Common myeloid progenitor, CD34-positive (primary cell): ENCODE measurements around the gene PLA2G4B.

Source experiments
- CTCF ChIA-PET: fragments of 350-600 bp; sonication (Branson Sonifier 250); formaldehyde crosslinking; loops from one replicate; lab custom pipeline; 2021; ENCODE audit warnings: antibody characterized with exemption; lab: Charles Lee
- POLR2A ChIA-PET: fragments of 350-600 bp; sonication (Branson Sonifier 250); formaldehyde crosslinking; loops from one replicate; lab custom pipeline; 2021; ENCODE audit warnings: antibody characterized with exemption; lab: Charles Lee
- DNase-seq, 3 donors: peaks; one replicate each; pipeline versions ENCODE4 v3.0.0 to v3.0.0-alpha.2; 2013
- H3K27ac ChIP-seq, 2 experiments: 1 replicate in 1 of 2; 2 replicates in 1 of 2; pipeline ENCODE4 v1.7.0; 2013; ENCODE audit warnings: inconsistent platforms in 2 of 2, low read length in 2 of 2, mild to moderate bottlenecking in 2 of 2, low read depth in 1 of 2, moderate library complexity in 1 of 2; ENCODE audit not compliant: severe bottlenecking in 2 of 2, insufficient read depth in 1 of 2, poor library complexity in 1 of 2
- H3K27me3 ChIP-seq, 5 experiments: replicated peaks in 2 of 5; 1 replicate in 3 of 5; 2 replicates in 2 of 5; pipeline versions ENCODE4 v1.6.1 to v1.7.0; 2013; ENCODE audit warnings: low read length in 4 of 5, mild to moderate bottlenecking in 2 of 5, moderate library complexity in 2 of 5, inconsistent platforms in 1 of 5; ENCODE audit not compliant: insufficient read depth in 5 of 5, control insufficient read depth in 4 of 5
- H3K36me3 ChIP-seq, 4 experiments: 1 replicate in 2 of 4; 2 replicates in 2 of 4; pipeline versions ENCODE4 v1.6.1 to v1.7.0; 2013; ENCODE audit warnings: low read length in 3 of 4, control low read depth in 1 of 4, mild to moderate bottlenecking in 1 of 4; ENCODE audit not compliant: control insufficient read depth in 4 of 4, insufficient read depth in 4 of 4
- H3K4me1 ChIP-seq, 4 experiments: 1 replicate in 3 of 4; 2 replicates in 1 of 4; pipeline versions ENCODE4 v1.6.1 to v1.7.1; 2013; ENCODE audit warnings: low read length in 3 of 4, mild to moderate bottlenecking in 3 of 4, control low read depth in 1 of 4, inconsistent platforms in 1 of 4, moderate library complexity in 1 of 4; ENCODE audit not compliant: control insufficient read depth in 4 of 4, insufficient read depth in 4 of 4; ENCODE audit errors: control extremely low read depth in 1 of 4
- H3K4me3 ChIP-seq, 7 experiments: 1 replicate in 4 of 7; 2 replicates in 3 of 7; pipeline versions ENCODE4 v1.5.1 to v1.7.0; 2013; ENCODE audit warnings: mild to moderate bottlenecking in 7 of 7, low read length in 6 of 7, moderate library complexity in 6 of 7, inconsistent platforms in 2 of 7, low read depth in 2 of 7, control low read depth in 1 of 7; ENCODE audit not compliant: insufficient read depth in 4 of 7, control insufficient read depth in 1 of 7; ENCODE audit errors: extremely low read depth in 1 of 7
- H3K9me3 ChIP-seq, 5 experiments: 1 replicate in 4 of 5; 2 replicates in 1 of 5; pipeline versions ENCODE4 v1.6.1 to v1.7.1; 2013; ENCODE audit warnings: low read length in 4 of 5, mild to moderate bottlenecking in 2 of 5, inconsistent platforms in 1 of 5, low read depth in 1 of 5, moderate library complexity in 1 of 5; ENCODE audit not compliant: control insufficient read depth in 4 of 5, insufficient read depth in 2 of 5; ENCODE audit errors: control extremely low read depth in 1 of 5
- WGBS: methylation state at CpG from one replicate; pipeline ENCODE4 v1.1.5; 2013; ENCODE audit not compliant: insufficient coverage; 5-methylcytosine and 5-hydroxymethylcytosine counted together

The PLA2G4B gene

GRCh38 chr15:41792000-41792637, 46.5 kb upstream of the PLA2G4B start:
- Histone ChIP-seq H3K9me3 (no peaks in the 10 kb centered on the region), H3K27me3 (no peaks in the 10 kb centered on the region), H3K27ac (peak overlapping the region in 1 of 2 experiments; percentile 83), H3K4me3 (no peak overlapping the region), H3K4me1 (peaks cover 19 to 76% (median 67%) of the 10 kb centered on the region in 4 experiments), H3K36me3 (no peaks in the 10 kb centered on the region)
- CTCF ChIA-PET: interaction anchor here (0.5 to 6.7 kb wide), 11 partner anchors 8 to 109 kb away, joined by 3 to 46 read pairs (median 4); partner anchors contain the start of gene MAPKBP1
- WGBS: 100% methylated on average over 4 of the region's 5 CpGs
- POLR2A ChIA-PET: interaction anchor here (0.6 to 1.3 kb wide), 2 partner anchors 9 to 18 kb away, joined by 3 to 4 read pairs; no protein-coding TSS in a partner anchor
- no peak for DNase-seq

DNA sequence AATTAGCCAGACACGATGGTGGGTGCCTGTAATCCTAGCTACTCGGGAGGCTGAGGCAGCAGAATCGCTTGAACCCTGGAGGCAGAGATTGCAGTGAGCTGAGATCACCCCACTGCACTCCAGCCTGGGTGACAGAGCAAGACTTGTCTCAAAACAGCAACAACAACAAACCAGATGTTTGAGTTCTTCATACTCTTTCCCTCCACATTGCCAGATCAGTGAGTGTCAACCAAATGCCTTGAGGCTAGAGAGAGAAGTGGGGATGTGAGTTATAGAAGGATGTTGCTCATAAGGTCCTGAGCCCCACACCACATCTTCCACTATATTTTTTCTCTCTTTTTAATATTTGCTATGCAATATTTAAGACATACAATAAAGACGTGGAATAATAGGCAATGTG, 44.6 kb upstream of the PLA2G4B start:
- Histone ChIP-seq H3K27ac (no peak overlapping the region), H3K4me3 (no peak overlapping the region), H3K36me3 (no peaks in the 10 kb centered on the region), H3K4me1 (peaks cover 13 to 69% (median 61%) of the 10 kb centered on the region in 4 experiments), H3K27me3 (no peaks in the 10 kb centered on the region), H3K9me3 (no peaks in the 10 kb centered on the region)
- WGBS: no CpG with 5 or more reads among the region's 4 CpGs
- POLR2A ChIA-PET: interaction anchor here (0.6 kb wide), 1 partner anchor 16 kb away, joined by 6 read pairs; no protein-coding TSS in a partner anchor
- CTCF ChIA-PET: interaction anchor here (1.3 to 6.7 kb wide), 5 partner anchors 7 to 122 kb away, joined by 4 to 46 read pairs (median 10); partner anchors contain the start of gene MAPKBP1
- DNase-seq: no peak

DNA sequence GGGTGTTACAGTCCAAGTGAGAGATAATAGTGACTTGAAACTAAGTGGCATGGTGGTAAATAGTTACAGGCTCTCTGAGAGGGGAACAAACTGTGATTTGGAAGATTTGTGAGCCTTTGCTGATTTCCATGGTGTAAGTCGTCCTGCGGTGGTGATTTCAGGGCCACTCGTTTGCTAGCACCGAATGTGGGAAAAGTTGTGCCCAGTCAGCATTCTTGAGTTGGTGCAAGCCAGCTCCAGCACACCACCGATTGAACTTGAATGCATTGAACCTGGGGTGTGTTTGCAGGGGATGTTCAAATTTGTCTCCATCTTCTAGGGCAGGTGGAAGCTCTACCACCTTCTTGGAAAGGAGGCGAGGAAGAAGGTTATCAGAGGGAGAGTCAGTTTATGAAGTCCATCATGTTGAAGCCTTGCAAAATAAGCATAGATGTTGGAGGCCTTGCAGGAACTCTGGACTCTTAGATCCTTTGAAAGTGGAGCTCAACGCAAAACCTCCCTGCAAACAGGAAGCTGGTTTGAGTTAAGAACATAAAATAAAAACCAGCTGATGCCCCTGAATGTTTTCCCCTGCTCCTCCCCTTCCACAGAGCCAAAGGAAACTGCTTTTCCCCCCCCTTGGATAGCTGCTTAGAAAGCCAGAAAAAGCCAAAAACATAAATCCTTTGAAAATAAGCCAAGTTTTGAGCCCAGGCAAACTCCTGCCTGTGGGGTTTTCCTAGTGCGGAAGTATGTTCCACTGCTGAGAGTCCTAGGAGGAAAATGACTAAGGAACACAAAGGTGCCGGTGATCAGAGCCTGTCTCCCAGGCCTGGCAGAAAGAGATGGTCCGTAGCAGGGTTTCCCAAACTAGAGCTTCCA, 42.4 kb upstream of the PLA2G4B start:
- ChIA-PET POLR2A (interaction anchor here (1.2 kb wide), 1 partner anchor 10 kb away, joined by 3 read pairs; no protein-coding TSS in a partner anchor), CTCF (interaction anchor here (0.6 to 6.7 kb wide), 8 partner anchors 11 to 283 kb away, joined by 3 to 46 read pairs (median 7); partner anchors contain the start of genes LTK and MAPKBP1)
- peak in 1 of 3 donors; percentile 21 for DNase-seq
- Histone ChIP-seq H3K4me3 (peak overlapping the region in 2 of 7 experiments; percentile 28 to 38), H3K36me3 (peaks cover 0 to 15% (median 6%) of the 10 kb centered on the region in 4 experiments), H3K9me3 (peaks cover 0 to 2% (median 0%) of the 10 kb centered on the region in 5 experiments), H3K27ac (no peak overlapping the region), H3K4me1 (peaks cover 4 to 48% (median 39%) of the 10 kb centered on the region in 4 experiments), H3K27me3 (no peaks in the 10 kb centered on the region)
- 42% methylated on average over 8 of the region's 10 CpGs for WGBS

DNA sequence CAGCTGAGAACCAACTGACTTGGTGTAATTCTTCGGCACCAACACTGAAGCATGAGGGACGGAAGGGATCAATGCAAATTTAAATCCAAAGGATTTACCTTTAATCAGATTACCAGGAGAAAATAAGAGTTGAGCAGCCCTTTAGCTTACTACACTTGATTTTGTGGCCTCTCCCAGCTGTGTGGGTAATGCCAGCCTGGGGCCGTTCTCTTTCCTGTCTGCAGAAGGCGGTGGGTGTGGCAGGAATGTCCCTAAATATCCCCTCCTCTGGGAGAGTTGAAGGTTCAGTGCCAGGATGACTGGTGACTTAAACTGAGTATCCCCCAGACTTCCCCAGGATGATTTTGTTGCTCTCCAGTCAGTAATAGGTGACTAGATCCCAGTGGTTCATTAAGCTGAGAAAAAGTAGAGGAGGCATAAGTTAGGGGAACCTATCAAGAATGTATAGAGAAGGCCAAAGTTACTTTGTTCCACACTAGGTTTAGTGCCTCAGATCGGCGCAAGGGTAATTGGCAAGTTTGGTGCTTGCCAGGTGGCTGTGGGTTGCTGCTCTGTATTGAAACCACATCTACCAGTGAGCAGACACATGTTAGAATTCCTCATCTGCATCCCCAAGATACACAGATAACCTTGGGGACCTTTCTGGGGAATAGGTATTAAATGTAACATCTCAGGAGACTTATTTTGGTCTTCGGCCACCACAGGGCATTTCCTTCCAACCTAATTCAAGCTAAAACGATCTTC, 41.3 kb upstream of the PLA2G4B start:
- Histone ChIP-seq H3K27me3 (no peaks in the 10 kb centered on the region), H3K4me3 (no peak overlapping the region), H3K9me3 (peaks cover 0 to 2% (median 0%) of the 10 kb centered on the region in 5 experiments), H3K36me3 (peaks cover 0 to 19% (median 8%) of the 10 kb centered on the region in 4 experiments), H3K27ac (no peak overlapping the region), H3K4me1 (peaks cover 4 to 36% (median 28%) of the 10 kb centered on the region in 4 experiments)
- peak in 2 of 3 donors; percentile 34 to 56 for DNase-seq
- WGBS: 60% methylated on average over 5 of the region's 8 CpGs
- ChIA-PET POLR2A (interaction anchor here (1.2 kb wide), 1 partner anchor 11 kb away, joined by 3 read pairs; no protein-coding TSS in a partner anchor), CTCF (interaction anchor here (0.6 to 6.7 kb wide), 7 partner anchors 10 to 403 kb away, joined by 3 to 46 read pairs (median 7); partner anchors contain the start of genes LTK and MAPKBP1)

DNA sequence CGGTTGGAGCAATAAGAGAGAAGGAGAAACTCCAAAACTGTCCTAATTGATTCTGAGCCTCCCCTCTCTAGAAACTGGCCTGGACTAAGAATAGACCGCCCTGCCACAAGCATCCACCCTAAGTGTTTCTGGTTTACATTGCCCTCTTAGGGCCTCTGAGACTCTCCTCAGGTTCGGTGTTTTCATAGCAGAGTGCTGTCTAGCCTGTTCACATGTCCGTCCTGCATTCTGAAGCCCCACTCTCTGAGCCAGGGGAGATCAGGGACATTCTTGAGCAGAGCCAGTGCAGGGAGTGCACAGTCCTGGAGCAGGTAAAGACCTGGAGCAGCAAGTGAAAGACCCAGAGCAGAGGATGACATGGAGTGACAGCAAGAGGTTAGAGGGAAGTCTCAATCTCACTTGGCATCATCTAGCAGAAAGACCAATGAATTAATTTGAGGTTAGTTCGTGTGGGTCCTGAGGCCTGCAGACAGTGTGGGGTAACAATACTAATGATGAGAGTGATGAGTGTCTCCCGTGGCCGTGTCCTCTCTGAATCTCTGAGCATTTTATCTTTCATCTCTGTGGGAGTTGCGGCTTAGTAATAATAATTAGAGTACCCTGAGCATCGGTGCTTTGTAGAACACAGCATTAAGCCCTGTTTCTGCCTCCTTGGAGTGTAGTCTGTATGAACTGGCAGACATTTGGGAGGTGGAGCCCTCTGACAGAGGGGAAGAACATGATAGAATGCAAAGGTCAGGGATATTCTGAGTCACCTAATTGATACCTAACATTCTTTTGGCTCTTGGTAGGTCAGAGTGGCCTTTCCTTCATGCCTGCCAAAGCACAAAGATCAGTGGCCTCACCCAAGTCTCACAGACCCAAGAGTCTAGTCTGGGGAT, 39.8 kb upstream of the PLA2G4B start:
- no peak for DNase-seq
- Histone ChIP-seq H3K4me3 (no peak overlapping the region), H3K27ac (no peak overlapping the region), H3K9me3 (peaks cover 0 to 2% (median 0%) of the 10 kb centered on the region in 5 experiments), H3K36me3 (peaks cover 0 to 19% (median 8%) of the 10 kb centered on the region in 4 experiments), H3K4me1 (peaks cover 4 to 28% (median 26%) of the 10 kb centered on the region in 4 experiments), H3K27me3 (no peaks in the 10 kb centered on the region)
- CTCF ChIA-PET: interaction anchor here (3.0 to 9.0 kb wide), 3 partner anchors 12 to 22 kb away, joined by 19 to 139 read pairs (median 46); partner anchors contain the start of gene MAPKBP1
- WGBS: 96% methylated on average over 9 of the region's 9 CpGs
- POLR2A ChIA-PET: no interaction called here
